UCSD-AML1 (cell line): ENCODE data around the gene SPACA5B.
"Not testable (repeated sequence)": the region's sequence is repeated elsewhere in the genome, so short reads cannot be mapped to it uniquely, and the experiment has no call there.

Experiments used
- DNase-seq: peaks from one replicate; lab custom pipeline; 2025; ENCODE audit not compliant: unreplicated experiment; lab: John Stamatoyannopoulos, UW

Gene SPACA5B

GRCh38 chrX:48130326-48130725, at the start of gene SPACA5B:
SPACA5B (plus strand) TSS chrX:48130626; CDS start chrX:48130688, 62 bp downstream.
- DNase-seq, result not testable (repeated sequence)

GRCh38 chrX:48083212-48083611, 47.2 kb upstream of the SPACA5B start:
- DNase-seq, result peak; percentile 30

DNA sequence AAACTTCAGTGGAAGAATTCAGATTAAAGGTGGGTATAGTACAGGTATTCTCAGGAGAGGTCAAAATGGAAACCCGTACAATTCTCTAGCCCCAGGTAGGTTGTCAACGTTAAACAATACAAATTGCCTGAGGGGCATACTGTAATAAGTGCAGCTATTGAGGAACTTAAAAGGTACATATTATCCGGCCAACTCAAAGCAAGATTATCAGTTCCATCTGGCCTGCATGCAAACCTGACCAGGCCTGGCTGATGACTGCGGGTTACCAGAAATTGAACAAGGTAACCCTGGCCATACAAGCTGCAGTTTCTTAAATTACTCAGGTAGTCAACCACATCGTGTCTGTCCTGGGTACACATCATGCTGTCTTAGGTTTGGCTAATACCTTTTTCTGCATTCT, 46.7 kb upstream of the SPACA5B start:
- no peak for DNase-seq

- DNase-seq, result no peak
These were observed 44.3 kb upstream of the SPACA5B start for GRCh38 chrX:48086082-48086481.

DNA sequence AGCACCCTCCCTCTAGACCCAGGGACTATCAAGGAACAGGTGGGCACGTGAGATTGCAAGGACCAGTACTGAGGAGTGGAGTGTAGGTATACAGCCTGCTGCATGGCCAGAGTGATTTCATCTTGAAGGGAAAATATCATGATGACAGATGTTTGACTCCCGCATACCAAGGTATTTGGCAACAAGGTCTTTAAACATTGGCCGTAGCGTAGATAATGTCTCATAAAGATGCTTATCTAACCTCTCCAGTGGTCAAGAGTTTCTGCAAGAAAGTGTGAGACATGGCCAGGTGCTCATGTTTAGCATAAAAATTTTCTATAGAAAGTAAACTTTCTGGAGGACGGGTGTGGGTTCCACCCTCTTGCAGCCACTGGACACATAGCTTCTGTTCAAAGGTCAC, 40.3 kb upstream of the SPACA5B start:
- no peak for DNase-seq

- DNase-seq, result not testable (repeated sequence)
These were observed 37.9 kb upstream of the SPACA5B start for GRCh38 chrX:48092558-48092957.

GRCh38 chrX:48101443-48101842, 29.0 kb upstream of the SPACA5B start:
- no peak for DNase-seq

DNA sequence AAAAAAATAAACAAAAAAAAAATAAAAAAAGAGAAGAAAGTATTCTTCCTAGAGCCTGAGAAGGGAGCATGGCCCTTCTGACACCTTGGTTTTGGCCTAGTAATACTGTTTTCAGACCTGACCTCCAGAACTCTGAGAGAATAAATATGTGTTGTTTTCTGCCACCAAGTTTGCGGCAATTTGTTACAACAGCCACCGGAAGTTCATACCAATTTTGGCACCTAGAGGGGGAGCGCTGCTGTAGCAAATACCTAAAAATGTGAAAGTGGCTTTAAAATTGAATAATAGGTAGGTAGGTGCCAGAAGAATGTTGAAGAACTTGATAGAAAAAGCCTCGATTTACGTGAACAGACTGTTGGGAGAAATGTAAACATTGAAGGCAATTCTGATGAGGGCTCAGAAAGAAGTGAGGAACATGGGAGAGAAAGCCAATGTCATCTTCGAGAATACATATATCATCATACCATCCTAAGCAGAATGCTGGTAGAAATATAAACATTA, 27.5 kb upstream of the SPACA5B start:
- no peak for DNase-seq

DNA sequence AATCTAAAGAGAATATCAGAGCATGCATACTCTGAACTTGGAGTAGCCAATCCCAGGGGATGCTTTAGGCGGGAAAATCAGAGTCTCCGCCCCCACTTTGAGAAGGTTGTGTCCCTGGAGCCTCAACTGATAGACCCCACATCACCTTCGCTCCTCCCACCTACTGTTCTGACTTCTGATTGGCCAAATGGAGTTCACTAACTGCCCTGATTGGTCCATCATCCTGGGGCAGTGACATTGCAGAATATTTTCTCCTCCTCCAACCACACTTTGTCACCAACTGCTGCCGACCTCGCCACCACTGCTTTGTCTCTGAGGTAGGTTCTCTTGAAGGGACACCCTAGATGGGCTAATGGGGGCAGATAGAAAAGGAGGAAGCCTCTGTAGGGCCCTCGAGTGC, 22.7 kb upstream of the SPACA5B start:
- DNase-seq, result no peak

DNA sequence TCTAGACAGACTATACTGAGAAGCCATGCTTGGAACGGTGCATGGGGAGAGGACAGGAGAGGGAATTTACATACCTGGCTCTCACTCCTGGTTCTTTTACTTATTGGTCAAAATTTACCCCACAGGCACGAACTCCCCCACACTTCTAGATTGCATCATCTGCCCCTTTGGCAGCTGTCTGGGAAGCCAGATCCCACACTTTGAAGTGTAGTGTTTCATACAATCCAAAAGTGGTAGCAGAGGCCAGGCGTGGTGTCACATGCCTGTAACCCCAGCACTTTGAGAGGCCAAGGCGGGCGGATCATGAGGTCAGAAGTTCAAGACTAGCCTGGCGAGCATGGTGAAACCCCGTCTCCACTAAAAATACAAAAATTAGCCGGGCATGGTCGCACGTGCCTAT, 5.1 kb upstream of the SPACA5B start:
- DNase-seq, result not testable (repeated sequence)

- DNase-seq, result not testable (repeated sequence)
These were observed 1.9 kb downstream of the SPACA5B start for GRCh38 chrX:48132308-48132844.

DNA sequence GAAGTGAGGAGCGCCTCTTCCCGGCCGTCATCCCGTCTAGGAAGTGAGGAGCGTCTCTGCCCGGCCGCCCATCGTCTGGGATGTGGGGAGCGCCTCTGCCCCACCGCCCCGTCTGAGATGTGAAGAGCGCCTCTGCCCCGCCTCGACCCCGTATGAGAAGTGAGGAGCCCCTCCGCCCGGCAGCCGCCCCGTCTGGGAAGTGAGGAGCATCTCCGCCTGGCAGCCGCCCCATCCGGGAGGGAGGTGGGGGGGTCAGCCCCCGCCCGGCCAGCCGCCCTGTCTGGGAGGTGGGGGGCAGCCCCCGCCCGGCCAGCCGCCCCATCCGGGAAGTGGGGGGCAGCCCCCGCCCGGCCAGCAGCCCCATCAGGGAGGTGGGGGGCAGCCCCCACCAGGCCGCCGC, 8.7 kb downstream of the SPACA5B start:
- not testable (repeated sequence) for DNase-seq

DNA sequence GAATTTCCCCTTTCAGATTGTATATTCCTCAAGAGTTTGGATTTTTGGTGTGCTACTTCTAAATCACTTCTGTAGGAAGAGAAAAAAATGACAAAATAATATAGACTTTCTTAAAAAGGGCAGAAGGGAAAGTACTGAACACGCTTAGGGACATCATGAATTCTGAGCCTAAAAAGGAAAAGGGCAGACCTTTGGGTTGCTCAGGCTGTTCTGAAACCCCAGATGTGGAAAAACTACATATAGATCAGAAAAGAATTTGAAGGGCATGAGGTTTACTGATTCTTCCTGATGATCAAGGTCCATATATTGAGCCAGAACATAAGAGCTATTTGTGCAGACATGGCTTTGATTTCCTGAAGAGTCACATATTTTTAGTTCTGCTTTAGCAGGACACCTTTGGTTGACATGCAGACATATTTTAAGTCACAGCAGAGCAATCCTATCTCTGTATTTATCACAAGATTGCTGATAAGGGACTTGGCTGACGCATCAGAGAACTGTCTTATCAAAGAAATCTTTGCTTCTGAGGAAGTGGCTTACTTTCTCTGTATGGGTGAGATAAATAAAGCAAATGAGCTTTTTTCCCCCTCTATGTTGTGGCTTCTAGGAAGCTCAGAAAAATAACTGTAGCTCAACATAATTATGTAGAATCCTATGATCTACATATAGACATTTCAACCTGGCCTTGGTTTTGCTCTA, 11.5 kb downstream of the SPACA5B start:
- not testable (repeated sequence) for DNase-seq

DNA sequence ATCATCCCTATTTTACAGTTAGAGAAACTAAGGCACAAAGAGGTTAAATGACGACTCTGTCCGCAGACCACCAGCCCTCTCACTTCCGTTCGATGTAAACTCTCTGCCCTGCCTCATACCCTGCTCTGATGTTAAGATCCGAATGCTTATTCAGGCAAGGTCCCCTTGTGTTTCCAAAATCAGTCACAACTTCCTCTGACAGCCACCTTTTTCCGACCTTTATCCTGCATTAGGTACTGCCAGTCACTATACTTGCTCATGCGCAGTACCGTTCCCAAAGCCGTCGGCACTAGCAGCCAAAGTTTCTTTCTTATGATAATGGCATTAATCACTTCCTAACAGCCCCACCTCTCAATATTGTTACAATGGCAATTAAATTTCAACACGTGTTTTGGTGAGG, 12.3 kb downstream of the SPACA5B start:
- not testable (repeated sequence) for DNase-seq

DNA sequence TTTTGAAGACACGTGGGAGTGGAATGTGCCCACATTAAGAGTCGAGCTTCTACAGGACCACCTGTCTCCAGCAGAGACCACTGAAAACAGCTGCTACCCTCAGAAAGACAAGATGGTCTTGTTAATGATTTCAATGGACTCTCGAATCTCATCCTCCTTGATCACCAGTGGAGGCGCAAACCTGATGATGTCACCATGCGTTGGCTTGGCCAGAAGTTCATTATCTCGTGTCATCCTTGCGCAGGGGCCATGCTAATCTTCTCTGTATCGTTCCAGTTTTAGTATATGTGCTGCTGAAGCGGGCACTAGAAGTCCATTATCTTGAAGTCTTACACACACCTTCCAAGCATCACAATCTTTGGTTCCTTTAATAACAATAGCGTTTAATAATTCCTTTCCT, 23.3 kb downstream of the SPACA5B start:
- DNase-seq, result no peak

- no peak for DNase-seq
These were observed 24.4 kb downstream of the SPACA5B start for GRCh38 chrX:48154796-48155195.

DNA sequence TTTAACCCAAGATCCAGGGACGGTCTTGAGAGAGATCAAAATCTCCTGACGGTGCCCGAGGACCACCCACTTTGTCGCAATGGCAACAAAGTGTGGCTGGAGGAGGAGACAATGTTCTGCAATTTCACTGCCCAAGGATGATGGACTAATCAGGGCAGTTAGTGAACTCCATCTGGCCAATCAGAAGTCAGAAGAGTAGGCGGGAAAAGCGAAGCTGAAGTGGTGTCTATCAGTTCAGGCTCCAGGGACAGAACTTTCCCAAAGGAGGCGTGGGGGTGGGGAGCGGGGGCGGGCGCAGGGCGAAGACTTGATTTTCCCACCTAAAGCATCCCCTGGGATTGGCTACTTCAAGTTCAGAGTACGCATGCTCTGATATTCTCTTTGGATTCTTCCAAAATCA, 25.6 kb downstream of the SPACA5B start:
- no peak for DNase-seq

GRCh38 chrX:48165241-48165640, 34.8 kb downstream of the SPACA5B start:
- no peak for DNase-seq

DNA sequence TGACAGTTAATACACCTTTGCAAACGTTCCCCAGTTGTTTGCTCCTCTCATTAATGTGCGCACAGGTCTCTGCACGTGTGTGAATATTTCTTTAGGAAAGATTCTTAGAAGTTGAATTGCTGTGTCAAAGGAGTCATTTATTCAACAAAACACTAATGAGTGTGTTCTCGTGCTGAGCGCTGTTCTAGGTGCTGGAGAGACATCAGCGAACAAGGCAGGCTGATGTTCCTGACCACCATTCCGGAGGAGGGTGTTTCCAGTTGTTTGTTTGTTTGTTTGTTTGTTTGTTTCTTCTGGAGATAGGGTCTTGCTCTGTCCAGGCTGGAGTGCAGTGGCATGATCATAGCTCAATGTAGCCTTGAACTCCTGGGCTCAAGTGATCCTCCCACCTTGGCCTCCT, 35.9 kb downstream of the SPACA5B start:
- DNase-seq, result not testable (repeated sequence)

- no peak for DNase-seq
These were observed 49.3 kb downstream of the SPACA5B start for GRCh38 chrX:48179691-48180090.

- DNase-seq, result no peak
These were observed 50.4 kb downstream of the SPACA5B start for GRCh38 chrX:48180811-48181210.

- DNase-seq, result not testable (repeated sequence)
These were observed 51.5 kb downstream of the SPACA5B start for GRCh38 chrX:48181882-48182281.
